IMR-90 (cell line): ENCODE data around the gene AZGP1. TPM values are rescaled to one million over a fixed set of nuclear protein-coding genes. Genes with fewer than 3 reads are reported as not detected.

ENCODE experiments used
- ATAC-seq: fragments of 200-7000 bp; cut with Tn5 transposase; 2 replicates; pipeline ENCODE4 v1.9.1; 2020; ENCODE audit warnings: low read depth, mild to moderate bottlenecking, moderate library complexity
- BruUV-seq: library from RNA; stranded (reverse); fragments of 400-500 nt; replicated peaks from 2 replicates; lab custom pipeline; 2021; lab: Mats Ljungman, UMichigan
- CTCF ChIA-PET: fragments of 300-600 bp; formaldehyde crosslinking; extraction: SDS; loops from one replicate; lab custom pipeline; 2021; ENCODE audit warnings: antibody characterized with exemption; lab: Yijun Ruan, JAX
- POLR2A ChIA-PET: fragments of 300-600 bp; sonication (Branson Sonifier 250); formaldehyde crosslinking; loops from one replicate; lab custom pipeline; 2022; ENCODE audit warnings: antibody characterized with exemption; ENCODE audit not compliant: unreplicated experiment; lab: Charles Lee
- DNase-seq: peaks from one replicate; pipeline ENCODE4 v3.0.0; 2013
- H2AFZ ChIP-seq: replicated peaks from 2 replicates; pipeline ENCODE3; 2013; ENCODE audit warnings: low read length, mild to moderate bottlenecking; ENCODE audit not compliant: poor library complexity
- H2AK5ac ChIP-seq: 2 replicates; pipeline ENCODE4 v1.6.1; 2013; ENCODE audit warnings: low read depth, low read length, inconsistent platforms
- H2AK9ac ChIP-seq: replicated peaks from 2 replicates; pipeline ENCODE3; 2013; ENCODE audit warnings: mild to moderate bottlenecking, low read depth, low read length, moderate library complexity; ENCODE audit not compliant: poor library complexity
- H2BK120ac ChIP-seq: 2 replicates; pipeline ENCODE4 v1.6.1; 2013; ENCODE audit warnings: low read depth, low read length, inconsistent platforms
- H2BK15ac ChIP-seq: 3 replicates; pipeline ENCODE4 v1.6.1; 2013; ENCODE audit warnings: low read depth, low read length, inconsistent platforms
- H2BK20ac ChIP-seq: 2 replicates; pipeline ENCODE4 v1.6.1; 2013; ENCODE audit warnings: low read depth, mild to moderate bottlenecking, inconsistent platforms, low read length, moderate library complexity
- H2BK5ac ChIP-seq: 2 replicates; pipeline ENCODE4 v1.6.1; 2013; ENCODE audit warnings: mild to moderate bottlenecking, low read depth, low read length, inconsistent platforms; ENCODE audit not compliant: poor library complexity, severe bottlenecking
- H3K14ac ChIP-seq: replicated peaks from 2 replicates; pipeline ENCODE4 v1.6.1; 2013; ENCODE audit warnings: low read depth, low read length, inconsistent platforms
- H3K18ac ChIP-seq: 2 replicates; pipeline ENCODE4 v1.6.1; 2013; ENCODE audit warnings: low read depth, low read length, control low read depth
- H3K23ac ChIP-seq: 2 replicates; pipeline ENCODE4 v1.6.1; 2013; ENCODE audit warnings: low read depth, low read length, inconsistent platforms
- H3K27ac ChIP-seq: 2 replicates; pipeline ENCODE4 v1.5.1; 2013; ENCODE audit warnings: mild to moderate bottlenecking, control low read depth, low read length; ENCODE audit not compliant: insufficient read depth
- H3K27me3 ChIP-seq: 2 replicates; pipeline ENCODE4 v1.6.1; 2013; ENCODE audit warnings: low read length; ENCODE audit not compliant: control insufficient read depth, insufficient read depth
- H3K36me3 ChIP-seq: 2 replicates; pipeline ENCODE4 v1.6.1; 2013; ENCODE audit warnings: low read length, mixed read lengths; ENCODE audit not compliant: control insufficient read depth, insufficient read depth
- H3K4ac ChIP-seq: 2 replicates; pipeline ENCODE4 v1.6.1; 2013; ENCODE audit warnings: low read depth, low read length, inconsistent platforms
- H3K4me1 ChIP-seq: 2 replicates; pipeline ENCODE4 v1.6.1; 2013; ENCODE audit warnings: low read length, mixed read lengths; ENCODE audit not compliant: control insufficient read depth, insufficient read depth
- H3K4me2 ChIP-seq: 2 replicates; pipeline ENCODE4 v1.6.1; 2013; ENCODE audit warnings: low read depth, mild to moderate bottlenecking, control low read depth, low read length, moderate library complexity
- H3K4me3 ChIP-seq: 2 replicates; pipeline ENCODE4 v1.5.1; 2013; ENCODE audit warnings: low read depth, mild to moderate bottlenecking, control low read depth, low read length, moderate library complexity; ENCODE audit not compliant: insufficient read depth
- H3K56ac ChIP-seq: 2 replicates; pipeline ENCODE4 v1.6.1; 2013; ENCODE audit warnings: low read length, inconsistent platforms; ENCODE audit not compliant: insufficient read depth; ENCODE audit errors: extremely low read depth
- H3K79me1 ChIP-seq, 2 experiments: 2 replicates each; pipeline ENCODE4 v1.6.1; 2013; ENCODE audit warnings: low read length in 2 of 2, inconsistent platforms in 1 of 2, low read depth in 1 of 2
- H3K9ac ChIP-seq: 2 replicates; pipeline ENCODE4 v1.6.1; 2013; ENCODE audit warnings: low read depth, low read length, control low read depth
- H3K9me1 ChIP-seq: 2 replicates; pipeline ENCODE4 v1.6.1; 2013; ENCODE audit warnings: low read length, inconsistent platforms; ENCODE audit not compliant: insufficient read depth
- H3K9me3 ChIP-seq: 2 replicates; pipeline ENCODE4 v1.6.1; 2013; ENCODE audit warnings: low read length; ENCODE audit not compliant: control insufficient read depth, insufficient read depth
- H4K20me1 ChIP-seq: 2 replicates; pipeline ENCODE4 v1.6.1; 2013; ENCODE audit warnings: low read length, inconsistent platforms; ENCODE audit not compliant: insufficient read depth
- H4K5ac ChIP-seq: 2 replicates; pipeline ENCODE4 v1.6.1; 2013; ENCODE audit warnings: mild to moderate bottlenecking, low read depth, low read length, control low read depth
- H4K8ac ChIP-seq, 2 experiments: 2 replicates each; pipeline ENCODE4 v1.6.1; 2013; ENCODE audit warnings: low read depth in 2 of 2, low read length in 2 of 2, control low read depth in 1 of 2, inconsistent platforms in 1 of 2
- H4K91ac ChIP-seq: 2 replicates; pipeline ENCODE4 v1.6.1; 2013; ENCODE audit warnings: low read depth, low read length, inconsistent platforms; ENCODE audit not compliant: insufficient read depth
- NFE2L2 ChIP-seq: fragments of 150-350 bp; IDR thresholded peaks from 2 replicates; pipeline ENCODE4 v1.6.1; 2016; ENCODE audit warnings: low read depth, mild to moderate bottlenecking, low read length
- RAD21 ChIP-seq: IDR thresholded peaks from 2 replicates; pipeline ENCODE4 v1.6.1; 2012; ENCODE audit warnings: low read length, improper control_type of control experiment
- RCOR1 ChIP-seq: IDR thresholded peaks from 2 replicates; pipeline ENCODE4 v1.6.1; 2012; ENCODE audit warnings: mild to moderate bottlenecking, low read length, improper control_type of control experiment; ENCODE audit not compliant: insufficient replicate concordance
- WGBS, 2 experiments: methylation state at CpG; one replicate each; pipeline versions ENCODE4 v1.1.5 to v1.1.7; 2013; ENCODE audit warnings: missing lambda C conversion rate in 2 of 2; ENCODE audit not compliant: insufficient read length in 1 of 2; ENCODE audit errors: extremely low coverage in 2 of 2; 5-methylcytosine and 5-hydroxymethylcytosine counted together
- dilution Hi-C: fragments of 300-500 bp; cut with HindIII; formaldehyde crosslinking; loops from one replicate; pipeline ENCODE4 v1.14.3; 2018; ENCODE audit warnings: low sequenced_read_pairs; ENCODE audit not compliant: unreplicated experiment
- in situ Hi-C: fragments of 300-500 bp; cut with MboI; formaldehyde crosslinking; loops from 3 replicates; pipeline ENCODE4 v1.14.3; 2019; ENCODE audit warnings: low sequenced_read_pairs, inconsistent platforms, mixed read lengths
- intact Hi-C: fragments of 100-400 bp; cut with micrococcal nuclease; formaldehyde crosslinking; loops from 2 replicates; pipeline ENCODE4 v1.10.0; 2022
- polyA plus RNA-seq, 3 experiments: library from polyadenylated mRNA; depleted of rRNA; stranded (reverse); fragments of >200 nt; gene quantifications; 2 replicates each; pipeline ENCODE4 v1.2.3, GENCODE V29; 2012; ENCODE audit warnings: low replicate concordance in 1 of 3
- total RNA-seq: library from RNA; depleted of rRNA; stranded (reverse); fragments of >200 nt; gene quantifications from 2 replicates; pipeline ENCODE4 v1.2.3, GENCODE V29; 2012

AZGP1 gene
- total and polyA plus RNA-seq, 2 of the 4 experiments (the other 2 are of a cell fraction): not detected

GRCh38 chr7:99976626-99977025 is 795 bp upstream of the AZGP1 start:
- ATAC-seq (no peak), DNase-seq (no peak)
- intact Hi-C loops: no loop called here
- Histone ChIP-seq H3K27ac (no peak overlapping the region), H2BK15ac (no peak overlapping the region), H3K27me3 (peaks cover 5% of the 10 kb centered on the region), H3K9me3 (no peaks in the 10 kb centered on the region; the same call in 1 of the 2 replicates), H3K9me1 (no peaks in the 10 kb centered on the region), H3K14ac (no peak overlapping the region), H4K5ac (no peak overlapping the region), H3K23ac (no peak overlapping the region), H3K4me1 (no peaks in the 10 kb centered on the region), H3K79me1 (no peaks in the 10 kb centered on the region), H4K91ac (no peak overlapping the region), H3K36me3 (no peaks in the 10 kb centered on the region), H2AFZ (no peak overlapping the region), H2BK5ac (no peak overlapping the region), H3K4me2 (no peak overlapping the region), H3K56ac (no peak overlapping the region), H2AK9ac (no peak overlapping the region), H3K18ac (no peak overlapping the region), H3K4ac (no peak overlapping the region), H2AK5ac (no peak overlapping the region), H3K9ac (no peak overlapping the region), H2BK20ac (no peak overlapping the region), H4K8ac (no peak overlapping the region), H2BK120ac (no peak overlapping the region), H4K20me1 (no peaks in the 10 kb centered on the region), H3K4me3 (no peak overlapping the region)
- ChIA-PET POLR2A (no interaction called here), CTCF (no interaction called here)
- BruUV-seq: no TSS peak
- 89% methylated on average over 6 of the region's 13 CpGs; no CpG with 5 or more reads in 1 of the 2 experiments for WGBS, 2 experiments
- dilution Hi-C loops: no loop called here
- in situ Hi-C loops: loop anchor here (25.0 kb wide), 1 partner anchor 1311 kb away; no protein-coding TSS in a partner anchor
- no peak for TF ChIP-seq NFE2L2
- no peak for TF ChIP-seq RCOR1
- no peak for TF ChIP-seq RAD21
